ENCODE measurements around the gene CNOT10.

DNA sequence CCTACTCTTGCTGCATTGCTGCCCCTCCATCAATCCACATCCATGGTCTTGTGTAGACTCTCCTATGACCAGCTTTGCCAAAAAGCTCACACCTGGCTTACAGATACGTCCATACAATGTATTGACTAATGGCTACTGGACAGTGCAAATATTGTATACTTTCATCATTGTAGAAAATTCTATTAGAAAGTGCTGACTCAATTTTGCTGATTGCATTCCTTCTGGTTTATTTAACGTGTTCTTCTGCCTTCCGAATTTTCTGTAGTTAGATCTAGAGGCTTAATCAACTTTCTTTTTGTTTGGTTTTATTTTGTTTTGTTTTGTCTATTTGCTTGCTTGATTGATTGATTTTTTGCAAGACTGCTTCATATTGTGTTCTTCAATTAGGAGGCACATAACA is 29.8 kb upstream of the CNOT10 start:
- TF ChIP-seq, protein P1, sequence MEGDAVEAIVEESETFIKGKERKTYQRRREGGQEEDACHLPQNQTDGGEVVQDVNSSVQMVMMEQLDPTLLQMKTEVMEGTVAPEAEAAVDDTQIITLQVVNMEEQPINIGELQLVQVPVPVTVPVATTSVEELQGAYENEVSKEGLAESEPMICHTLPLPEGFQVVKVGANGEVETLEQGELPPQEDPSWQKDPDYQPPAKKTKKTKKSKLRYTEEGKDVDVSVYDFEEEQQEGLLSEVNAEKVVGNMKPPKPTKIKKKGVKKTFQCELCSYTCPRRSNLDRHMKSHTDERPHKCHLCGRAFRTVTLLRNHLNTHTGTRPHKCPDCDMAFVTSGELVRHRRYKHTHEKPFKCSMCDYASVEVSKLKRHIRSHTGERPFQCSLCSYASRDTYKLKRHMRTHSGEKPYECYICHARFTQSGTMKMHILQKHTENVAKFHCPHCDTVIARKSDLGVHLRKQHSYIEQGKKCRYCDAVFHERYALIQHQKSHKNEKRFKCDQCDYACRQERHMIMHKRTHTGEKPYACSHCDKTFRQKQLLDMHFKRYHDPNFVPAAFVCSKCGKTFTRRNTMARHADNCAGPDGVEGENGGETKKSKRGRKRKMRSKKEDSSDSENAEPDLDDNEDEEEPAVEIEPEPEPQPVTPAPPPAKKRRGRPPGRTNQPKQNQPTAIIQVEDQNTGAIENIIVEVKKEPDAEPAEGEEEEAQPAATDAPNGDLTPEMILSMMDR (IDR thresholded peaks at IDR 0.05), result no peak
- TF ChIP-seq POLR2AphosphoS5 (IDR thresholded peaks at IDR 0.05; ENCODE audit: low read depth, low read length), result no peak

Data from Panc1 (cell line).